DOHH2 (cell line): Measurements from ENCODE around the gene PLG.

ENCODE experiments used
- H3F3A ChIP-seq: fragments of 200-600 bp; sonication (generic), shearing (Covaris generic); 2 replicates; pipeline ENCODE4 v1.6.0; 2016; ENCODE audit warnings: antibody characterized with exemption, mild to moderate bottlenecking; ENCODE audit not compliant: control insufficient read depth, insufficient read depth
- H3K27ac ChIP-seq: fragments of 200-600 bp; sonication (generic); 2 replicates; pipeline ENCODE4 v1.5.1; 2014; ENCODE audit warnings: low read depth, mild to moderate bottlenecking, low read length, moderate library complexity
- H3K27me3 ChIP-seq: fragments of 200-600 bp; sonication (generic); 2 replicates; pipeline ENCODE4 v1.6.1; 2014; ENCODE audit warnings: mild to moderate bottlenecking, low read length, mixed read lengths; ENCODE audit not compliant: control insufficient read depth
- H3K36me3 ChIP-seq: fragments of 200-600 bp; sonication (generic); 2 replicates; pipeline ENCODE4 v1.6.1; 2014; ENCODE audit warnings: mild to moderate bottlenecking, low read length, moderate library complexity, mixed read lengths; ENCODE audit not compliant: control insufficient read depth
- H3K4me1 ChIP-seq: fragments of 200-600 bp; sonication (generic); 2 replicates; pipeline ENCODE4 v1.6.1; 2014; ENCODE audit warnings: mild to moderate bottlenecking, low read length, mixed read lengths; ENCODE audit not compliant: control insufficient read depth
- H3K4me2 ChIP-seq: fragments of 200-600 bp; sonication (generic); 2 replicates; pipeline ENCODE4 v1.6.0; 2014; ENCODE audit warnings: mild to moderate bottlenecking, low read length, moderate library complexity
- H3K4me3 ChIP-seq: fragments of 200-600 bp; sonication (generic); 2 replicates; pipeline ENCODE4 v1.5.1; 2014; ENCODE audit warnings: mild to moderate bottlenecking, low read length, mixed read lengths
- H3K79me2 ChIP-seq: fragments of 200-600 bp; sonication (generic); 2 replicates; pipeline ENCODE4 v1.6.1; 2014; ENCODE audit warnings: mild to moderate bottlenecking, low read length, mixed read lengths; ENCODE audit not compliant: control insufficient read depth
- H3K9me2 ChIP-seq: fragments of 200-600 bp; sonication (generic); replicated peaks from 2 replicates; pipeline ENCODE4 v1.6.1; 2014; ENCODE audit warnings: mild to moderate bottlenecking, low read length, mixed read lengths; ENCODE audit not compliant: control insufficient read depth
- H3K9me3 ChIP-seq: fragments of 200-600 bp; sonication (generic); 2 replicates; pipeline ENCODE4 v1.6.1; 2014; ENCODE audit warnings: antibody characterized with exemption, low read length, mixed read lengths; ENCODE audit not compliant: control insufficient read depth, insufficient read depth
- H4K20me1 ChIP-seq: fragments of 200-600 bp; sonication (generic); 2 replicates; pipeline ENCODE4 v1.6.0; 2014; ENCODE audit warnings: low read depth, mild to moderate bottlenecking, antibody characterized with exemption, low read length, moderate library complexity; ENCODE audit not compliant: control insufficient read depth, insufficient read depth
- CTCF ChIP-seq: fragments of 200-600 bp; sonication (generic); IDR thresholded peaks from one replicate; pipeline ENCODE4 v1.5.1; 2014; ENCODE audit warnings: antibody characterized with exemption, mild to moderate bottlenecking, low read depth, low read length; ENCODE audit not compliant: poor library complexity, severe bottlenecking
- EZH2phosphoT487 ChIP-seq: fragments of 200-600 bp; sonication (generic); IDR thresholded peaks from 2 replicates; pipeline ENCODE4 v1.6.1; 2017; ENCODE audit warnings: borderline replicate concordance, mild to moderate bottlenecking, antibody characterized with exemption, low read length, moderate library complexity, mixed read lengths

PLG gene

GRCh38 chr6:160791459-160791858 is 89.4 kb downstream of the PLG start:
- H3K9me2 ChIP-seq = no peaks in the 10 kb centered on the region
- no peak for TF ChIP-seq EZH2phosphoT487
- TF ChIP-seq CTCF = no peak
- no peaks in the 10 kb centered on the region for H4K20me1 ChIP-seq
- H3F3A ChIP-seq = no peaks in the 10 kb centered on the region
- H3K4me2 ChIP-seq = no peak overlapping the region
- no peak overlapping the region for H3K27ac ChIP-seq
- H3K9me3 ChIP-seq = no peaks in the 10 kb centered on the region
- H3K4me3 ChIP-seq = no peak overlapping the region
- no peaks in the 10 kb centered on the region for H3K79me2 ChIP-seq
- no peaks in the 10 kb centered on the region for H3K36me3 ChIP-seq
- no peaks in the 10 kb centered on the region for H3K27me3 ChIP-seq
- peaks cover 5% of the 10 kb centered on the region for H3K4me1 ChIP-seq

GRCh38 chr6:160791981-160792418 is 90.0 kb downstream of the PLG start:
- Histone ChIP-seq H3K27me3 (no peaks in the 10 kb centered on the region), H3K4me2 (no peak overlapping the region), H3K27ac (no peak overlapping the region)

GRCh38 chr6:160792708-160793107 is 90.7 kb downstream of the PLG start:
- H3K4me1 ChIP-seq = peaks cover 5% of the 10 kb centered on the region

More at GRCh38 chr6:160791981-160792418, 90.0 kb downstream of the PLG start:
- no peaks in the 10 kb centered on the region for H3K9me3 ChIP-seq
- H3F3A ChIP-seq = no peaks in the 10 kb centered on the region
- H3K79me2 ChIP-seq = no peaks in the 10 kb centered on the region
- no peak overlapping the region for H3K4me3 ChIP-seq
- peaks cover 5% of the 10 kb centered on the region for H3K4me1 ChIP-seq
- no peaks in the 10 kb centered on the region for H3K9me2 ChIP-seq
- H3K36me3 ChIP-seq = no peaks in the 10 kb centered on the region
- TF ChIP-seq EZH2phosphoT487 (no peak), CTCF (no peak)
- no peaks in the 10 kb centered on the region for H4K20me1 ChIP-seq

More at GRCh38 chr6:160792708-160793107, 90.7 kb downstream of the PLG start:
- Histone ChIP-seq H3K9me3 (0 out of 2 replicates have a peak, but pooled peaks cover 2% of the 10 kb centered on the region), H3K9me2 (no peaks in the 10 kb centered on the region), H3K4me2 (no peak overlapping the region), H3K79me2 (no peaks in the 10 kb centered on the region), H3K27ac (no peak overlapping the region), H3K36me3 (no peaks in the 10 kb centered on the region), H4K20me1 (no peaks in the 10 kb centered on the region), H3K27me3 (0 out of 2 replicates have a peak, but pooled peaks cover 2% of the 10 kb centered on the region), H3F3A (no peaks in the 10 kb centered on the region), H3K4me3 (no peak overlapping the region)
- TF ChIP-seq CTCF (no peak), EZH2phosphoT487 (no peak)
